Measurements from ENCODE around the gene TMEM151A.

The TMEM151A gene

DNA sequence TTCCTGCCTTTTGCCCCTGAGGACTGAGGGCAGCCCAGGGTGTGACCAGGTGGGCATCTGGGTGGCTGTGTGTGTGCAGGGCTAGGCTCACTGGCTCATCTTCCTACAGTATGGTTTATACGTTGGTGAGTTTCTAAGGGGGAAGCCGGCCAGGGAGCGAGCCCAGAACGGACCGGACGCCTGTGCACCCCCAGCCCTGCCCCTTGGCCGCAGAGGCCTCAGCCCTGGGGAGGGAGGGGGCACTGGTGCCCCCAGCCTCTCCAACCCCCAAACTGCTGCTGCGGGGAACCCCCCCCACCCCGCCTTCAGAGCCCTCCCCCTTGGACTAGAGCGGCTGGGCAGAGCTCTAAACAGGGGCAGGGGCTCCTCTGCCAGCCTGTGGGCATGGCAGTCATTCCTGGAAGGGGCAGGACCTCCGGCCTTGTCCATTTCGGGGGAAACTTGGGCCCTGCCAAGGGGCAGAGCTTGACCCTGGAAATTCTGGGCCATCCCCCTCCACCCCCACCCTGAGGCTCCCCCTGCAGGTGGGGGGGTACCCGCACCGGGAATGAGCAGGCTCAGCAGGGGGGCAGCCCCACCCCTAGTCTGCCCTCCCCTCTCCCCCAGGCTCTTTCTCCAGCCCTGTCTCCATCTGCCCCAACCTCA, 8.1 kb upstream of the TMEM151A start:
- no peak for DNase-seq

- DNase-seq: no peak
Measured at GRCh38 chr11:66284526-66285078, 7.1 kb upstream of the TMEM151A start.

DNA sequence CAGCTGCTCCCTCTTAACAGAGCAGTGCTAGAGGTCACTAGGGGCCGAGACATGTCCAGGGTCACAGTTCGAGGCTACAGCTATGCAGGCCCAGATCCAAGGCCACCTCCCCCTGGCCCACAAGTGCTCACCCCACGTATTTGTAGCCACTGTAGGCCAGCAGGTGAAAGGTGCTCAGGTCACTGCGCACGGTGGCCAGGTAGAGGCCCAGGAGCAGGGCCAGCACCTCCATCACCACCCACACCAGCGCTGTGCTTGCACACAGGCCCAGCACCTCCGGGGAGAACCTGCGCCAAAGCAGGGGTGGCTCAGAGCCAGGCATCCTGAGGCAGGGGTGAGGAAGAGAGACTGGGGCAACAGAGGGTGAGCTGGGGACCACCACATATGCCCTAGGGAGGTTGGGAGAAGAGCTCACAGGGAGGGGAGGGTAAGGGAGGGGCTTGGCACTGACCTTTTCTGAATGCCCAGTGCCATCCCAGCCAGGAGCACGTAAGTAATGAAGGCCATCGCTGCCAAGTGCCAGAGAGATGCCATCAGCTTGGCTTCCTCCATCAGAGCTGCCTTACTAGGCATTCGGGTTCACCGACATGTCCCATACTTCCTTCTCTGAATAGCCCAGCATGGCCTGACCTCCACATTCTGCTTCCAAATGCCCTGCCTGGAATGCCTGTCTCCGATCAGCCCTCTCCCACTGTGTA, 6.3 kb upstream of the TMEM151A start:
- no peak for DNase-seq

- DNase-seq: no peak
Measured at GRCh38 chr11:66286699-66287098, 5.0 kb upstream of the TMEM151A start.

DNA sequence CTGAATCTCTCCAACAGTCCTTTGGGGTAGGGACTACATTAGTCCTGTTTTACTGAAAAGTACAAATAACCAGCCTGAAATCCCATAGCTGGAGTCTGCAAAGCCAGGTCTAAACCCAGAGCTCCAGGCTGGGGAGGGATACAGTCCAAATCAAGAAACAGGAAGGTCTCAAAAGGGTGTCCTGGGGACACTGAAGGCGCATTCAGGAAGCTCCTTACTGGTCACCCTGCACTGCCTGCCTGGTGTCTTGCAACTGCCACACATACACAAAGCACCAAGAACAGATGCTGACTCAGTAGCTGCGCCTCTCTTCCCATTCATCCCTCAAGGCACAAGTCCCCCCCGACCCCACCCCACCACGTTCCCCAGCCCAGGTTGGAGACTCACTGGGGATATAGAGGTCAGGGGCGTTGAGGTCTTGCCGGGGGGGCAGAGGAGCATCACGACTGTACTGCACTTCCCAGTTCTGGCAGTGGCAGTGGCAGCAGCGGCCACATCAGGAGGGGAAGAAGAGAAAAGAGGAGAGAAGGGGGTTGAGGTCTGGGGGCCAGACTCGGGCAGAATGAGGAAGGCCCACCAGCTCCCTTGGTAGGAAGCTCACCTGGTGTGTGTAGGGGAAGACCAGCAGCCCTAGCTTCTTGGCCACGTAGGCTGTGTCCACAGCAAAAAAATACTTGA, 4.3 kb upstream of the TMEM151A start:
- peak; percentile 47 to 65 for DNase-seq

- no peak for DNase-seq
Measured at GRCh38 chr11:66287889-66288670, 3.6 kb upstream of the TMEM151A start.

GRCh38 chr11:66288671-66289547, 2.8 kb upstream of the TMEM151A start, which contains the start of gene YIF1A:
Gene YIF1A (minus strand): TSS chr11:66289143. CDS start chr11:66288985, 158 bp downstream.
- DNase-seq: peak; percentile 99

GRCh38 chr11:66289548-66290329, 2.0 kb upstream of the TMEM151A start:
- DNase-seq: peak; percentile 65 to 87

DNA sequence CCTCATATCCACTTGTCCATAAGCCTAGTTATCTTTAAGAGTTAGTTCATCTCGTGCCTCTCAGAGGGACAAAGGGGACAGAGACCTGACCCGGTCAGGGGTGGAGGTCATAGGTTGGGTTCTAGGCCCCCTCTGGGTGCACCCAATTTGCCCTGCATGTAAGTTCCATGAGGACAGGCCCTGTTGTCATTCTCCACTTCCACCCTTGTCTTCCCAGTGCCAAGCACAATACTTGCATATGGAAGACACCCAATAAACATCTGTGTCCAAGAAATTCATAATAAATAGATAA, 1.4 kb upstream of the TMEM151A start:
- DNase-seq: no peak

DNA sequence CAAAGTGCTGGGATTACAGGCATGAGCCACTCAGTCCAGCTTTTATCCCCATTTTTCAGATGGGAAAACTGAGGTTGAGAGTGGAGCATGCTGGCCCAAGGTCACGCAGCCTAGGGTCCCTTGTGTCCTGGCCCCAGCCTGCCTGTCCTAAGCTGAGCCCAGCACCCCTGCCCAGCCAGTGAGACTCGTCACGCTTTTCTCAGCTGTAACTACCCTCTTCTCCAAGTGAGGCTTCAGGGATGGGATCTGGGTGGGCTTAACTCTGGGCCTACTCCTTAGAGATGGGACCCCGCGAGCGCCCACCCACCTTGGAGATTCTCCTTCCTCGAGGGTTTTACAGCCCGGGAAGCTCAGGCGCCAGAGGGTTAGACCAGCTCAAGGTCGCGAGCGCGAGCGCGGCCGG, 390 bp upstream of the TMEM151A start:
- no peak for DNase-seq

DNA sequence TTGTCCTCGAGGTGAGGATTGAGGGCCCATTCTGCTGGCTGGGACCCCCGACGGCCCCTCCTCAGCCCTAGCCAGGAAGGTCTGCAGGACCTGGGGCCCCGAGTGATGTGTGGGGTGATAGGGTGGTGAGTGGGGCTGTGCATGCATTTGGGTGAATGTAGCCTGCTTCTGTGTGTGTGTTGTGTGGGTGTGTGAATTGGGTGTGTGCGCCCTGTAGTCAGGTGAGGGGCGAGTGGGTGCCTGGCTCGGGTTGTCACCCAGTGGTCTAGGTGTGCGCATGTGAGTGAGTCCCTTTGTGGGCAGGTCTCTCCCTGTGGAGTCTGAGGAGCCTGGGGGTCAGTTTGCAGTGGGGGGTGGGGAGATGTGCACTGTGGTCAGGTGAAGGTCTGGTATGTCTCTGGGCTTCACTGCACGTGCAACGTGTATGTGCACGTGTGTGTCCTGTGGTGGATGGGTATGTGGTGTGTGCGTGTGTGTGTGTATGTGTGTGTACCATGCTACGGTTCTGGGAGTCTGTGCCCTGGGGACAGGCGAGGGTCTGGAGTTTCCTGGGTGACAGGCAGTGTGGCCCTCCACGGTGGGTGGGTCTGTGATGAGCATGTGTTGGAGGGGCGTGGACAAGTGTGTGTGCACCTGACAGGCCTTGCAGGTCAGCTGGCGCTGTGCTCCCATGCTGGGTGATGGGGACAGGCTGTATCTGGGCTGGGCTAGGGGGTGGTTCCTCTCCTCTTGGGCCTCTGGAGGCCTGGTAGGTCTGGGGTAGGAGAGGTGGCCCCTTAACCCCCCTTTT, 1.0 kb downstream of the TMEM151A start:
- no peak for DNase-seq

DNA sequence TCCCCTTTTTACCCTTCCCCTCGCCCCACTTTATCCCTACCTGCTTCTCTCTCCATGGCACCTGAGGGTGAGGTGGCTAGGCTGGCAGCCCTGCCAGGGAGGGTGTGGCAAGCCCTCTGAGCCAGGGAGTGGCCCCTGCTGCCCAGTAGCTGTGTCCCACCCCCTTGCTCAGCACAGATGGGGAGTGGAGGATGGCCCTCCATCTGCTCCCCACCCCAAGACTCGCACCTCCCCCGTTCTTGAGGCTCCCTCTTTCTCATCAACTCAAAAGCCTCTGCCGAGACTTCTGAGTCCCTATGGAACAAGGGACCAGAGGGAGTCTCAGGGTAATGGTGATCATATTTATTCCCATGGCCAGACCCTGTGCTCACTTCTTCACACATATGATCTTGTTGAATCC, 1.7 kb downstream of the TMEM151A start:
- DNase-seq: no peak

DNA sequence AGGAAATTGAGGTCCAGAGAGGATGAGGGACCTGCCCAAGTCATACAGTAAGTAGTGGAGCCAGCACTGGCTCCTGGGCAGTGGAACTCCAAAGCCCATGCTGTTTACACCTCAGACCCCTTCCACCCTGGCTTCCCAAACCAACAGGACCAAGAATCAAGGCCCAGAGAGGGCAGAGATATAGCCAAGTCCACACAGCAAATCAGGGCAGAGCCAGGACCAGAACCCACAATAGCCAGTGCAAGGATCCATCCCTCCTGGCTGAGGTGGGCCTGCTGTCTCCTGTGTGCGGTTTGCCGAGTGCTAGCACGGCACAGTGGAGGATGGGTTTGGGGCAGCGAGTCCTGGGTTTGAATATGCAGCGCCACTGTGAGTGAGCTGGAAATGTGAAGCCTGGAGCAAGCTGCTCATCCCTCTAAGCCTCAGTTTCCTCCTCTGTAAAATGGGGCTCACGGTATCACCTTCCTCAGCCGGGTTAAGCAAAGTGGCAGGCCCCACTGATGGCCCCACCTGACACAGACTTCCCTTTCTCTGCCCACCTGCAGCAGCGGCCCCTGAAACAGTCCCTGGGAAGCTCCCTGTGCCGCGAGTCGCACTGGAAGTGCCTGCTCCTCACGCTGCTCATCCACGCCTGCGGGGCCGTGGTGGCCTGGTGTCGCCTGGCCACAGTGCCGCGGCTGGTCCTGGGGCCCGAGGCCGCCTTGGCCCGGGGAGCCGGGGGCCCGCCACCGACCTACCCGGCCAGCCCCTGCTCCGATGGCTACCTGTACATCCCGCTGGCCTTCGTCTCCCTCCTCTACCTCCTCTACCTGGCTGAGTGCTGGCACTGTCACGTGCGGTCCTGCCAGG, 2.3 kb downstream of the TMEM151A start:
- DNase-seq: no peak

DNA sequence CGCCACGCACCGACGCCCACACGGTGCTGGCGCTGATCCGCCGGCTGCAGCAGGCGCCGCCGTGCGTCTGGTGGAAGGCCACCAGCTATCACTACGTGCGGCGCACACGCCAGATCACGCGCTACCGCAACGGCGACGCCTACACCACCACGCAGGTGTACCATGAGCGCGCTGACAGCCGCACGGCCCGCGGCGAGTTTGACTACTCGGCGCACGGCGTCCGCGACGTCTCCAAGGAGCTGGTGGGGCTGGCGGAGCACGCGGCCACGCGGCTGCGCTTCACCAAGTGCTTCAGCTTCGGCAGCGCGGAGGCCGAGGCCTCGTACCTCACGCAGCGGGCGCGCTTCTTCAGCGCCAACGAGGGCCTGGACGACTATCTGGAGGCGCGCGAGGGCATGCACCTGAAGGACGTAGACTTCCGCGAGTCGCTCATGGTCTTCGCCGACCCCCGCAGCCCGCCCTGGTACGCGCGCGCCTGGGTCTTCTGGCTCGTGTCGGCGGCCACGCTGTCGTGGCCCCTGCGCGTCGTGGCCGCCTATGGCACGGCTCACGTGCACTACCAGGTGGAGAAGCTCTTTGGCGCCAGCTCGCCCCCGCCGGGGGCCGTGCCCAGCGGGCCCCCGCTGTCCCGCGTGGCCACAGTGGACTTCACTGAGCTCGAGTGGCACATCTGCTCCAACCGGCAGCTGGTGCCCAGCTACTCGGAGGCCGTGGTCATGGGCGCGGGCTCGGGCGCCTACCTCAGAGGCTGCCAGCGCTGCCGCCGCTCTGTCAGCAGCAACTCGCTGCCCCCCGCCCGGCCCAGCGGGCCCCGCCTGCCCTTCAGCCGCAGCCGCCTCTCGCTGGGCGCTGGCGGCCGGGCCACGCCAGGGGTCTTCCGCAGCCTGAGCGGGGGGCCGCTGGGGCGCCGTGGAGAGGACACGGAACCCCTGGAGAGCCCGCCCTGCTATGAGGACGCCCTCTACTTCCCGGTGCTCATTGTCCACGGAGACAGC, 3.2 kb downstream of the TMEM151A start:
- no peak for DNase-seq

- DNase-seq: no peak
Measured at GRCh38 chr11:66297610-66298009, 5.9 kb downstream of the TMEM151A start.

- peak; percentile 77 to 94 for DNase-seq
Measured at GRCh38 chr11:66299186-66299585, 7.5 kb downstream of the TMEM151A start.

- no peak for DNase-seq
Measured at GRCh38 chr11:66302656-66303055, 11.0 kb downstream of the TMEM151A start.

- no peak for DNase-seq
Measured at GRCh38 chr11:66309475-66309874, 17.8 kb downstream of the TMEM151A start.
